ENCODE measurements around the gene PTPRB. TPM values are rescaled to one million over a fixed set of nuclear protein-coding genes. Genes with fewer than 3 reads are reported as not detected.
A peak's percentile ranks its signal among the peaks of the same experiment; 100 is the strongest.

PTPRB gene
- total RNA-seq, 6 experiments from 2014 or later = 2.6 to 4.3 (median 3.1) TPM

DNA sequence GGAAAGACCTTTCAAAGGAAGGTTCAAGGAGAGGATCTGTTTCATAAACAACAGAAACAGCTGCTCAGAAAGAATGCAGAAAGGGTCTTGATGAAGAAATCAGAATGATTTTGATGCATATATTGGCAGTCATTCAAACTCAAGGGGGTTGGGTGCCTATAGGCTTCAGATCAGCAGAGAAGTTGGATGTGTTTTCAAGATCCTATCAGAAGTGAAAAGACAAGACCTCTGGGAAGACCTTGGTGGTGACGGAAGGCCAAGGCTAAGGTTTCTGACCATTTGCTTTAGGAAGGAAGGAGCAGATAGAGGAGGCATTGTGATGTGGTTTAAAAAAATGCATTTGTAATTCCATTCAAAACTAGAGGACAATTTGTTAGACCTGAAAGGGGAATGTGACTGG, 15.2 kb upstream of the PTPRB start:
- Mint-ChIP-seq H3K9me3 (no peaks in the 10 kb centered on the region), H3K4me1 (ENCODE audit: low read depth) (peaks cover 54% of the 10 kb centered on the region), H3K27me3 (ENCODE audit: insufficient read depth) (no peaks in the 10 kb centered on the region), H3K27ac (no peak overlapping the region), H3K36me3 (ENCODE audit: low read depth) (no peaks in the 10 kb centered on the region; the same call in none of the 2 replicates), H3K4me3 (no peak overlapping the region)
- TF ChIP-seq, protein P1, sequence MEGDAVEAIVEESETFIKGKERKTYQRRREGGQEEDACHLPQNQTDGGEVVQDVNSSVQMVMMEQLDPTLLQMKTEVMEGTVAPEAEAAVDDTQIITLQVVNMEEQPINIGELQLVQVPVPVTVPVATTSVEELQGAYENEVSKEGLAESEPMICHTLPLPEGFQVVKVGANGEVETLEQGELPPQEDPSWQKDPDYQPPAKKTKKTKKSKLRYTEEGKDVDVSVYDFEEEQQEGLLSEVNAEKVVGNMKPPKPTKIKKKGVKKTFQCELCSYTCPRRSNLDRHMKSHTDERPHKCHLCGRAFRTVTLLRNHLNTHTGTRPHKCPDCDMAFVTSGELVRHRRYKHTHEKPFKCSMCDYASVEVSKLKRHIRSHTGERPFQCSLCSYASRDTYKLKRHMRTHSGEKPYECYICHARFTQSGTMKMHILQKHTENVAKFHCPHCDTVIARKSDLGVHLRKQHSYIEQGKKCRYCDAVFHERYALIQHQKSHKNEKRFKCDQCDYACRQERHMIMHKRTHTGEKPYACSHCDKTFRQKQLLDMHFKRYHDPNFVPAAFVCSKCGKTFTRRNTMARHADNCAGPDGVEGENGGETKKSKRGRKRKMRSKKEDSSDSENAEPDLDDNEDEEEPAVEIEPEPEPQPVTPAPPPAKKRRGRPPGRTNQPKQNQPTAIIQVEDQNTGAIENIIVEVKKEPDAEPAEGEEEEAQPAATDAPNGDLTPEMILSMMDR (IDR thresholded peaks at IDR 0.05) = no peak
- no peak for DNase-seq

DNA sequence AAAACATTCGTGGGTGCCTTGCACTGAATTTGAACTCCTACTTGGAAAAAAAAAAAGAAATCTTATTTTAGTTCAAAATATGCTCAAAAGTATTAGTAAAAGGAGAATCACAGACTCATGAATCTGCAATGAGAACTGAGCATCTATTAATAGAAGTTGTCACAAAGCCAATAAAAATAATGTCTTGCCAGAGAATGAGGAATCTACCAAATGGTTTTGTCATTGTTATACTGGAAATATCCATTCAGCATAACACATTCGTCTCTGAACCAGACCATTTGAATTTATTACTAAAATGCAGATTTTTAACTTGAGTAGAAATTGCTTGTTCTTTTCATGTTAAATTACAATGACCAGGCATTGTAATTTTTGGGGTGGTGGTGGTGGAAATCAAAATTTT, 11.6 kb upstream of the PTPRB start:
- Mint-ChIP-seq H3K9me3 (no peaks in the 10 kb centered on the region), H3K36me3 (ENCODE audit: low read depth) (no peaks in the 10 kb centered on the region; the same call in 1 of the 2 replicates), H3K27me3 (ENCODE audit: insufficient read depth) (no peaks in the 10 kb centered on the region; the same call in 1 of the 2 replicates), H3K27ac (peak overlapping the region; percentile 94), H3K4me3 (peak overlapping the region; percentile 48), H3K4me1 (ENCODE audit: low read depth) (peaks cover 79% of the 10 kb centered on the region)
- peak; percentile 82 for DNase-seq
- TF ChIP-seq, protein P1 (IDR thresholded peaks at IDR 0.05) = no peak

DNA sequence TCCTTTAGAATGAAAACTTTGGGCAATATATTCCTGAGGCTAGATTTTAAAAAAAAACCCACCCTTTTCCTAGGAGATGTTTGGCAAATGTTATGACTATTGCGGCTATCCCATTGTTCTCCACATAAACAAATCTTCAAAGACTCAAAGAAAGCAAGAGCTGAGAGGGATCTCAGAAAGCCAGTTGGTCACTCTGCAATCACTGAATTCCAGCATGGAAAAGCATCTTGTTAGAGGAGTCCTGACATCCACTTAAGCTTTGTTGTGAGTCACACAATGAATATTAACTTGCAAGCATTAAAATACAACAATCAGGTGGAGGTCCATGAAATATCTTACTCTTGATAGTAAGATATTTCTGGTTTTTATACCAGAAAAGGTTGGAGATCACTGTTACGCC, 11.0 kb upstream of the PTPRB start:
- no peaks in the 10 kb centered on the region for H3K9me3 Mint-ChIP-seq

DNA sequence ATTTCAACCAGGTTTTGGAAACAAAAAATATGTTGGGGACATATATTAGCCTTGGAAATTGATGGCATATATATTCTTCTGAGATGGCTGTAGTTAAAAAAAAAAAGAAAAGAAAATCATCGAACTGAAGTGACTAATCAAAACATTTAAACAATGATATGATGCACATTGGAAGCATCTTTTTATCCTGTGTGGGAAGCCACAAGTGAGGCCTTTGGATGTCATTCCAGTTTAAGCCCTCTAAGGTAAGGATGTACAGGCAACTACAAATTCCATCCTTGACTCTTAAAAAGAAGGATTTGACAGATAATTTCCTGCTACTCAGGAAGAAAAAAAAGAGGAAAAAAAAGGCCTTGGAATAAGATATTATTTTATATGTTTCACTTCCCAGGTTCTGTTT, 9.6 kb upstream of the PTPRB start:
- H3K27ac Mint-ChIP-seq = peak overlapping the region; percentile 94
- H3K36me3 Mint-ChIP-seq (ENCODE audit: low read depth) = no peaks in the 10 kb centered on the region
- H3K9me3 Mint-ChIP-seq = no peaks in the 10 kb centered on the region
- TF ChIP-seq, protein P1 (IDR thresholded peaks at IDR 0.05) = no peak
- peak overlapping the region; percentile 85 for H3K4me3 Mint-ChIP-seq
- H3K4me1 Mint-ChIP-seq (ENCODE audit: low read depth) = peaks cover 70% of the 10 kb centered on the region
- DNase-seq = peak; percentile 77
- no peaks in the 10 kb centered on the region; the same call in 1 of the 2 replicates for H3K27me3 Mint-ChIP-seq (ENCODE audit: insufficient read depth)

More for the DNA sequence above, 11.0 kb upstream of the PTPRB start:
- H3K27ac Mint-ChIP-seq = peak overlapping the region; percentile 94
- H3K27me3 Mint-ChIP-seq (ENCODE audit: insufficient read depth) = no peaks in the 10 kb centered on the region; the same call in 1 of the 2 replicates
- H3K4me3 Mint-ChIP-seq = peak overlapping the region; percentile 48
- no peaks in the 10 kb centered on the region; the same call in 1 of the 2 replicates for H3K36me3 Mint-ChIP-seq (ENCODE audit: low read depth)
- H3K4me1 Mint-ChIP-seq (ENCODE audit: low read depth) = peaks cover 81% of the 10 kb centered on the region
- TF ChIP-seq, protein P1 (IDR thresholded peaks at IDR 0.05) = no peak
- DNase-seq = peak; percentile 33

DNA sequence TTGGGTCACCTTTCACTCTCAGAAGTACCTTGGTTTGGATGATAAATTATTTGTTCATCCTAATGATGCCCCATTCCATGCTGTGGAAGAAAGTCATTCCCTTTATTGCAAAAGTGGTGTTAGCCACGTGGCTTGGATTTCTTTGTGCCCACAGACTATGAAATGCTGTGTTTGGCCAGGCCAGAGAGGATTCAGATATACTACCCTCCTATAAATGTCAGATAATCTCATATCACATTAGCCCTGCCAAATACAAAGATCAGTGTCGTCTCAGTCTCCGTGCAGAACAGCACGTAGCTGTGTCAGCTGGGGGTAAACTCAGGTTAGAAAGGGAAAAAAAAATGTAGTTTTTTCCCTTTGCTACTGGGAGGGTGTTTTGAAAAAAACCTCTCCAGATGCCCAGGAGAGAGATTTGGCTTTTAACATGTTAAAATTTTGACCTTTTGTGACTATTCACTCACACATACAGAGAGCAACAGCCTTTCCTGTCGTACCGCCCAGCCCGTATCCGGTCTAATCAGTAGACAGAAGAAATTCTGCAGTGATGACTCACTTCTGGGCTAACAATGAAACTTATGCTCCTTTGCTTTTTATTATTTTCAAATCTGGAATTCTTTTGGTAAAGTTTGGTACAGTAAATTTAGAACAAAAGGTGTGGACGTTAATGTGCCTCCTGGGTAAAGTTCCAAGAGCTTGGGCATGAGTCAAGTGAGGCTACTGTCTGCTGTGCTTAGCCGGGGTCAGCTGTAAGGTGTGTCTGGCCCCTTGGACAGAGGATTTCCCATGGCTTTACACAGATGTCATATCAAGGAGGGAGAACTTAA, 8.5 kb upstream of the PTPRB start:
- H3K36me3 Mint-ChIP-seq (ENCODE audit: low read depth) = no peaks in the 10 kb centered on the region
- H3K4me3 Mint-ChIP-seq = peak overlapping the region; percentile 85
- peaks cover 69% of the 10 kb centered on the region for H3K4me1 Mint-ChIP-seq (ENCODE audit: low read depth)
- no peaks in the 10 kb centered on the region; the same call in 1 of the 2 replicates for H3K27me3 Mint-ChIP-seq (ENCODE audit: insufficient read depth)
- no peaks in the 10 kb centered on the region for H3K9me3 Mint-ChIP-seq
- TF ChIP-seq, protein P1 (IDR thresholded peaks at IDR 0.05) = no peak
- DNase-seq = peak; percentile 86
- H3K27ac Mint-ChIP-seq = peak overlapping the region; percentile 94
